GM12874 (cell line): Measurements from ENCODE around the gene CCDC188.

Experiments
- CTCF ChIP-seq: IDR thresholded peaks from 2 replicates; pipeline ENCODE4 v1.5.1; 2011; ENCODE audit warnings: low read depth, mild to moderate bottlenecking, control low read depth, low read length, moderate library complexity; ENCODE audit not compliant: insufficient read depth

The CCDC188 gene

GRCh38 chr22:20138868-20139267 lies 12.0 kb downstream of the CCDC188 start:
- no peak for TF ChIP-seq CTCF

- TF ChIP-seq CTCF: no peak
Measured at GRCh38 chr22:20138417-20138738, 12.5 kb downstream of the CCDC188 start.

GRCh38 chr22:20137671-20138416 lies 13.0 kb downstream of the CCDC188 start:
- no peak for TF ChIP-seq CTCF

GRCh38 chr22:20137113-20137512 lies 13.7 kb downstream of the CCDC188 start:
- TF ChIP-seq CTCF: no peak

- TF ChIP-seq CTCF: no peak
Measured at GRCh38 chr22:20136603-20136873, 14.3 kb downstream of the CCDC188 start.

- no peak for TF ChIP-seq CTCF
Measured at GRCh38 chr22:20135806-20136602, 14.9 kb downstream of the CCDC188 start.

- no peak for TF ChIP-seq CTCF
Measured at GRCh38 chr22:20135265-20135664, 15.6 kb downstream of the CCDC188 start.
